GM10266 (cell line): Measurements from ENCODE around the gene DRGX.

ENCODE experiments used
- DNase-seq: peaks from one replicate; pipeline ENCODE4 v3.0.0; 2012; ENCODE audit errors: extremely low spot score
- CTCF ChIP-seq: IDR thresholded peaks from 2 replicates; pipeline ENCODE4 v1.5.1; 2012; ENCODE audit warnings: mild to moderate bottlenecking, low read depth; ENCODE audit not compliant: control insufficient read depth, insufficient read depth; ENCODE audit errors: missing control alignments

The DRGX gene

DNA sequence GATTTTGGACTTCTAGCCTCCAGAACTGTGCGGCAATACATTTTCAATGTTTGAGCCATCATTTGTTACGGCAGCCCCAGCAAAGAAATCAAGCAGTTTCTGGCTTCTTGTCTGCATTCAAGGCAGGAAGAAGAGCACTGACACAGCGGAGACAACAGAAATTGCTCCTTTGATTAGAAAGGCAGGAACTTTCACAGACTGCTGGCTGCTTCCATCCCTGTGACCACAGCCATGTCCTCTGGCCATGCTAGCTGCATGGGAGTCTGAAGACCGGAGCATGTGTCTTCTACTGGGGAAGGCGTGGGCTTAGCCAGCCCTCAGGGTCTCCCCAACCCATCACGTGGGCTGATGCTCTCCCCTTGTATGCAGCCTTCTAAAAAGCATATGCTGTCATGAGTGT, 77.9 kb downstream of the DRGX start:
- DNase-seq = no peak
- no peak for TF ChIP-seq CTCF

DNA sequence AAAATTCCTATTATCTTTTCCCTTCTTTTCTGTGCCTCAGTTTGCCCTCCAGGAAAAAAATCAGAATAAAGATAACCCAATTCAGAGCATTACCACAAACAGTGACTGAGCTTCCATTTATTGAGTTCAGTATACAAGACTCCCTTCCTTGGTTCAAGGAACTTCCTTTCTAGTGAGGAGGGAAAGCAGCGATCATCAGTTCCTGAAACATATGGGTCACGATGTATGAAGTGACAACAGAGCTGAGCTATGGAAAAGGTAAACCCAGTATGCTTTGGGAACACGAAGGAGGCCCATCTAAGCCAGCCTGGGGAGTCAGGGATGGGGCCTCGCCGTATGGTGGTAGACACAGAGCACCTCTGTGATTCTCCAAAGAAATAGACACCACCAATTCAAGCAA, 81.1 kb downstream of the DRGX start:
- no peak for TF ChIP-seq CTCF
- DNase-seq = no peak
